GM18511 (cell line): ENCODE data around the gene DOCK1.

Experiments used
- ATAC-seq: cut with Tn5 transposase; IDR thresholded peaks from one replicate; pipeline ENCODE4 v1.9.1; 2021; ENCODE audit warnings: mild to moderate bottlenecking, moderate library complexity; ENCODE audit not compliant: unreplicated experiment

Gene DOCK1

GRCh38 chr10:127157506-127158200 lies 252.4 kb downstream of the DOCK1 start:
- ATAC-seq, result no peak

GRCh38 chr10:127158662-127159061 lies 253.4 kb downstream of the DOCK1 start:
- ATAC-seq, result no peak

- no peak for ATAC-seq
These were observed 254.5 kb downstream of the DOCK1 start for GRCh38 chr10:127159648-127160245.

GRCh38 chr10:127161482-127161881 lies 256.3 kb downstream of the DOCK1 start:
- no peak for ATAC-seq

GRCh38 chr10:127162841-127163240 lies 257.6 kb downstream of the DOCK1 start:
- no peak for ATAC-seq

GRCh38 chr10:127168261-127168660 lies 263.0 kb downstream of the DOCK1 start:
- no peak for ATAC-seq

GRCh38 chr10:127174866-127175265 lies 269.6 kb downstream of the DOCK1 start:
- ATAC-seq, result no peak

GRCh38 chr10:127175357-127176110 lies 270.3 kb downstream of the DOCK1 start:
- no peak for ATAC-seq

GRCh38 chr10:127176649-127177048 lies 271.4 kb downstream of the DOCK1 start:
- no peak for ATAC-seq

GRCh38 chr10:127179612-127180250 lies 274.5 kb downstream of the DOCK1 start:
- no peak for ATAC-seq

GRCh38 chr10:127182161-127182560 lies 276.9 kb downstream of the DOCK1 start:
- ATAC-seq, result no peak

GRCh38 chr10:127184582-127184981 lies 279.4 kb downstream of the DOCK1 start:
- no peak for ATAC-seq

- no peak for ATAC-seq
These were observed 281.6 kb downstream of the DOCK1 start for GRCh38 chr10:127186813-127187212.

GRCh38 chr10:127189226-127189625 lies 284.0 kb downstream of the DOCK1 start:
- no peak for ATAC-seq

GRCh38 chr10:127190427-127190826 lies 285.2 kb downstream of the DOCK1 start:
- ATAC-seq, result no peak

- ATAC-seq, result no peak
These were observed 287.9 kb downstream of the DOCK1 start for GRCh38 chr10:127193125-127193524.

GRCh38 chr10:127194111-127194510 lies 288.9 kb downstream of the DOCK1 start:
- ATAC-seq, result no peak

GRCh38 chr10:127194599-127194998 lies 289.4 kb downstream of the DOCK1 start:
- no peak for ATAC-seq

GRCh38 chr10:127195041-127195506 lies 289.8 kb downstream of the DOCK1 start:
- no peak for ATAC-seq

GRCh38 chr10:127195571-127196281 lies 290.5 kb downstream of the DOCK1 start:
- no peak for ATAC-seq
